WI38 (cell line): ENCODE results near the gene RALGDS.
"Not testable (repeated sequence)": the region's sequence is repeated elsewhere in the genome, so short reads cannot be mapped to it uniquely, and the experiment has no call there.

Experiments used
- H3K4me3 ChIP-seq: 2 replicates; pipeline ENCODE4 v1.5.1; 2011; ENCODE audit warnings: low read depth, mild to moderate bottlenecking, control low read depth, low read length
- TF ChIP-seq, protein P1 (sequence below): IDR thresholded peaks from 2 replicates; pipeline ENCODE4 v1.5.1; 2012; ENCODE audit warnings: low read depth, mild to moderate bottlenecking, control low read depth, low read length

RALGDS gene

DNA sequence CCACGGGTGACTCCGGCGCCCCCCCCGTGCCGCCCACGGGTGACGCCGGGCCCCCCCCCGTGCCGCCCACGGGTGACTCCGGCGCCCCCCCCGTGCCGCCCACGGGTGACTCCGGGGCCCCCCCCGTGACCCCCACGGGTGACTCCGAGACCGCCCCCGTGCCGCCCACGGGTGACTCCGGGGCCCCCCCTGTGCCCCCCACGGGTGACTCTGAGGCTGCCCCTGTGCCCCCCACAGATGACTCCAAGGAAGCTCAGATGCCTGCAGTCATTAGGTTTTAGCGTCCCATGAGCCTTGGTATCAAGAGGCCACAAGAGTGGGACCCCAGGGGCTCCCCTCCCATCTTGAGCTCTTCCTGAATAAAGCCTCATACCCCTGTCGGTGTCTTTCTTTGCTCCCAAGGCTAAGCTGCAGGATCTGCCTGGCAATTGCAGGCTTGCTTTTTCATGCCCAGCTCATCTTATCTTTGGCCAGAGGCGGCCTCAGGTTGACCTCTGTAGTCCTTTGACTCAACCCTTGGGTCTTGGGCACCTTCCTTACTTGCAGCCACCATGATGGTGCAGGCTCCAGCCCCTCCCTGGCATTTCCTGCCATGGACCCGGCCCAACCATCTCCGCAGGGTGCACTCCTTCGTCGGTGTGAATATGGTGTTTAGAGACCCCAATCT lies 49.4 kb downstream of the RALGDS start:
- H3K4me3 ChIP-seq: no peak overlapping the region
- TF ChIP-seq, protein P1, sequence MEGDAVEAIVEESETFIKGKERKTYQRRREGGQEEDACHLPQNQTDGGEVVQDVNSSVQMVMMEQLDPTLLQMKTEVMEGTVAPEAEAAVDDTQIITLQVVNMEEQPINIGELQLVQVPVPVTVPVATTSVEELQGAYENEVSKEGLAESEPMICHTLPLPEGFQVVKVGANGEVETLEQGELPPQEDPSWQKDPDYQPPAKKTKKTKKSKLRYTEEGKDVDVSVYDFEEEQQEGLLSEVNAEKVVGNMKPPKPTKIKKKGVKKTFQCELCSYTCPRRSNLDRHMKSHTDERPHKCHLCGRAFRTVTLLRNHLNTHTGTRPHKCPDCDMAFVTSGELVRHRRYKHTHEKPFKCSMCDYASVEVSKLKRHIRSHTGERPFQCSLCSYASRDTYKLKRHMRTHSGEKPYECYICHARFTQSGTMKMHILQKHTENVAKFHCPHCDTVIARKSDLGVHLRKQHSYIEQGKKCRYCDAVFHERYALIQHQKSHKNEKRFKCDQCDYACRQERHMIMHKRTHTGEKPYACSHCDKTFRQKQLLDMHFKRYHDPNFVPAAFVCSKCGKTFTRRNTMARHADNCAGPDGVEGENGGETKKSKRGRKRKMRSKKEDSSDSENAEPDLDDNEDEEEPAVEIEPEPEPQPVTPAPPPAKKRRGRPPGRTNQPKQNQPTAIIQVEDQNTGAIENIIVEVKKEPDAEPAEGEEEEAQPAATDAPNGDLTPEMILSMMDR: no peak

DNA sequence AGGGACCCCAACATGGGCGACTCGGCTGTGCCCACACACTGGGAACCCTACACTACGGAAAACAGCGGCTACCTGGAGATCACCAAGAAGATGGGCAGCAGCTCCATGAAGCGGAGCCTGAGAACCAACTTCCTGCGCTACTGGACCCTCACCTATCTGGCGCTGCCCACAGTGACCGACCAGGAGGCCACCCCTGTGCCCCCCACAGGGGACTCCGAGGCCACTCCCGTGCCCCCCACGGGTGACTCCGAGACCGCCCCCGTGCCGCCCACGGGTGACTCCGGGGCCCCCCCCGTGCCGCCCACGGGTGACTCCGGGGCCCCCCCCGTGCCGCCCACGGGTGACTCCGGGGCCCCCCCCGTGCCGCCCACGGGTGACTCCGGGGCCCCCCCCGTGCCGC lies 50.1 kb downstream of the RALGDS start:
- not testable (repeated sequence) for H3K4me3 ChIP-seq

DNA sequence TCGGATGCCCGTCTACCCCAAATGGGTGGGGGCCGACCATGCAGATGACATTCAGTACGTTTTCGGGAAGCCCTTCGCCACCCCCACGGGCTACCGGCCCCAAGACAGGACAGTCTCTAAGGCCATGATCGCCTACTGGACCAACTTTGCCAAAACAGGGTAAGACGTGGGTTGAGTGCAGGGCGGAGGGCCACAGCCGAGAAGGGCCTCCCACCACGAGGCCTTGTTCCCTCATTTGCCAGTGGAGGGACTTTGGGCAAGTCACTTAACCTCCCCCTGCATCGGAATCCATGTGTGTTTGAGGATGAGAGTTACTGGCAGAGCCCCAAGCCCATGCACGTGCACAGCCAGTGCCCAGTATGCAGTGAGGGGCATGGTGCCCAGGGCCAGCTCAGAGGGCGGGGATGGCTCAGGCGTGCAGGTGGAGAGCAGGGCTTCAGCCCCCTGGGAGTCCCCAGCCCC lies 50.5 kb downstream of the RALGDS start:
- H3K4me3 ChIP-seq: not testable (repeated sequence)

DNA sequence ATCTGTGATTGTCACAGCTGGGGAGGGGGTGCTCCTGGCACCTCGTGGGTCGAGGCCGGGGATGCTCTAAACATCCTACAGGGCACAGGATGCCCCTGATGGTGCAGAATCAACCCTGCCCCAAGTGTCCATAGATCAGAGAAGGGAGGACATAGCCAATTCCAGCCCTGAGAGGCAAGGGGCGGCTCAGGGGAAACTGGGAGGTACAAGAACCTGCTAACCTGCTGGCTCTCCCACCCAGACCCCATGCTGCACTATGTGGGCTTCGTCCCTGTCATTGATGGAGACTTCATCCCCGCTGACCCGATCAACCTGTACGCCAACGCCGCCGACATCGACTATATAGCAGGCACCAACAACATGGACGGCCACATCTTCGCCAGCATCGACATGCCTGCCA lies 52.6 kb downstream of the RALGDS start:
- H3K4me3 ChIP-seq: not testable (repeated sequence)

DNA sequence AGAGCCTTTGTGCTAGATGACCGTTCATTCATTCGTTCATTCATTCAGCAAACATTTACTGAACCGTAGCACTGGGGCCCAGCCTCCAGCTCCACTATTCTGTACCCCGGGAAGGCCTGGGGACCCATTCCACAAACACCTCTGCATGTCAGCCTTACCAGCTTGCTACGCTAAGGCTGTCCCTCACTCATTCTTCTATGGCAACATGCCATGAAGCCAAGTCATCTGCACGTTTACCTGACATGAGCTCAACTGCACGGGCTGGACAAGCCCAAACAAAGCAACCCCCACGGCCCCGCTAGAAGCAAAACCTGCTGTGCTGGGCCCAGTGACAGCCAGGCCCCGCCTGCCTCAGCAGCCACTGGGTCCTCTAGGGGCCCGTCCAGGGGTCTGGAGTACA lies 53.2 kb downstream of the RALGDS start:
- H3K4me3 ChIP-seq: no peak overlapping the region
- TF ChIP-seq, protein P1: no peak

DNA sequence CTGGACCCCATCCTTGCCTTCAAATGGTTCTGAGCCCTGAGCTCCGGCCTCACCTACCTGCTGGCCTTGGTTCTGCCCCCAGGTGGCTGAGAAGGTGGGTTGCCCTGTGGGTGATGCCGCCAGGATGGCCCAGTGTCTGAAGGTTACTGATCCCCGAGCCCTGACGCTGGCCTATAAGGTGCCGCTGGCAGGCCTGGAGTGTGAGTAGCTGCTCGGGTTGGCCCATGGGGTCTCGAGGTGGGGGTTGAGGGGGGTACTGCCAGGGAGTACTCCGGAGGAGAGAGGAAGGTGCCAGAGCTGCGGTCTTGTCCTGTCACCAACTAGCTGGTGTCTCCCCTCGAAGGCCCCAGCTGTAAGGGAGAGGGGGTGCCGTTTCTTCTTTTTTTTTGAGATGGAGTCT lies 54.0 kb downstream of the RALGDS start:
- TF ChIP-seq, protein P1: no peak
- no peak overlapping the region for H3K4me3 ChIP-seq

DNA sequence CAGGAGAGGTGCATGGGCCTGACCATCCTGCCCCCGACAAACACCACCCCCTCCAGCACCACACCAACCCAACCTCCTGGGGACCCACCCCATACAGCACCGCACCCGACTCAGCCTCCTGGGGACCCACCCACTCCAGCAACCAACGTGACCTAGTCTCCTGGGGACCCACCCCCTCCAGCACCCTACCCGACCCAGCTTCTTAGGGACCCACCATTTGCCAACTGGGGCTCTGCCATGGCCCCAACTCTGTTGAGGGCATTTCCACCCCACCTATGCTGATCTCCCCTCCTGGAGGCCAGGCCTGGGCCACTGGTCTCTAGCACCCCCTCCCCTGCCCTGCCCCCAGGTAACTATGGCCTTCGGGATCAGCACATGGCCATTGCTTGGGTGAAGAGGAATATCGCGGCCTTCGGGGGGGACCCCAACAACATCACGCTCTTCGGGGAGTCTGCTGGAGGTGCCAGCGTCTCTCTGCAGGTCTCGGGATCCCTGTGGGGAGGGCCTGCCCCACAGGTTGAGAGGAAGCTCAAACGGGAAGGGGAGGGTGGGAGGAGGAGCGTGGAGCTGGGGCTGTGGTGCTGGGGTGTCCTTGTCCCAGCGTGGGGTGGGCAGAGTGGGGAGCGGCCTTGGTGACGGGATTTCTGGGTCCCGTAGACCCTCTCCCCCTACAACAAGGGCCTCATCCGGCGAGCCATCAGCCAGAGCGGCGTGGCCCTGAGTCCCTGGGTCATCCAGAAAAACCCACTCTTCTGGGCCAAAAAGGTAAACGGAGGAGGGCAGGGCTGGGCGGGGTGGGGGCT lies 54.7 kb downstream of the RALGDS start:
- H3K4me3 ChIP-seq: no peak overlapping the region
- TF ChIP-seq, protein P1: no peak

DNA sequence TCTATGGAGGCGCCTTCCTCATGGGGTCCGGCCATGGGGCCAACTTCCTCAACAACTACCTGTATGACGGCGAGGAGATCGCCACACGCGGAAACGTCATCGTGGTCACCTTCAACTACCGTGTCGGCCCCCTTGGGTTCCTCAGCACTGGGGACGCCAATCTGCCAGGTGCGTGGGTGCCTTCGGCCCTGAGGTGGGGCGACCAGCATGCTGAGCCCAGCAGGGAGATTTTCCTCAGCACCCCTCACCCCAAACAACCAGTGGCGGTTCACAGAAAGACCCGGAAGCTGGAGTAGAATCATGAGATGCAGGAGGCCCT lies 56.0 kb downstream of the RALGDS start:
- TF ChIP-seq, protein P1: no peak
- no peak overlapping the region for H3K4me3 ChIP-seq
